HG02798 (cell line): ENCODE measurements around the gene RLF.

Experiments used
- ATAC-seq: cut with Tn5 transposase; IDR thresholded peaks from one replicate; pipeline ENCODE4 v1.9.1; 2021; ENCODE audit warnings: mild to moderate bottlenecking; ENCODE audit not compliant: unreplicated experiment, poor library complexity

The RLF gene

GRCh38 chr1:40161125-40161887 lies at the start of gene RLF:
TSS of gene RLF (plus strand) at chr1:40161387. CDS start at chr1:40161400, 13 bp downstream.
- peak; percentile 96 for ATAC-seq

- no peak for ATAC-seq
These were observed 46.8 kb upstream of the RLF start for GRCh38 chr1:40114400-40114799.

- ATAC-seq = no peak
These were observed 41.1 kb upstream of the RLF start for GRCh38 chr1:40120128-40120527.

GRCh38 chr1:40122855-40123254 lies 38.3 kb upstream of the RLF start:
- no peak for ATAC-seq

GRCh38 chr1:40130892-40131291 lies 30.3 kb upstream of the RLF start:
- ATAC-seq = no peak

GRCh38 chr1:40132383-40133311 lies 28.5 kb upstream of the RLF start:
- no peak for ATAC-seq

GRCh38 chr1:40133312-40133665 lies 27.9 kb upstream of the RLF start:
- ATAC-seq = no peak

GRCh38 chr1:40133839-40134238 lies 27.3 kb upstream of the RLF start:
- no peak for ATAC-seq

GRCh38 chr1:40140211-40140973 lies 20.8 kb upstream of the RLF start:
- ATAC-seq = no peak

GRCh38 chr1:40141878-40142535 lies 19.2 kb upstream of the RLF start:
- ATAC-seq = no peak

- ATAC-seq = no peak
These were observed 17.2 kb upstream of the RLF start for GRCh38 chr1:40143891-40144575.

- no peak for ATAC-seq
These were observed 9.6 kb upstream of the RLF start for GRCh38 chr1:40151457-40152079.

- peak; percentile 63 for ATAC-seq
These were observed 8.0 kb upstream of the RLF start for GRCh38 chr1:40153073-40153770.

- ATAC-seq = no peak
These were observed 6.1 kb upstream of the RLF start for GRCh38 chr1:40155135-40155534.

GRCh38 chr1:40155910-40156309 lies 5.3 kb upstream of the RLF start:
- no peak for ATAC-seq

- no peak for ATAC-seq
These were observed 422 bp upstream of the RLF start for GRCh38 chr1:40160806-40161124.

- no peak for ATAC-seq
These were observed 756 bp downstream of the RLF start for GRCh38 chr1:40161888-40162397.

- no peak for ATAC-seq
These were observed 1.7 kb downstream of the RLF start for GRCh38 chr1:40162753-40163441.
